GM23338 (cell line): Measurements from ENCODE around the gene RAP1GAP2. TPM values are rescaled to one million over a fixed set of nuclear protein-coding genes. Genes with fewer than 3 reads are reported as not detected.
"Not testable (repeated sequence)": the region's sequence is repeated elsewhere in the genome, so short reads cannot be mapped to it uniquely, and the experiment has no call there.

Experiments
- ATAC-seq: fragments of 200-7000 bp; cut with Tn5 transposase; 3 replicates; pipeline ENCODE4 v1.9.1; 2020
- DNase-seq: peaks from one replicate; pipeline ENCODE4 v3.0.0-alpha.2; 2015; ENCODE audit warnings: low spot score
- H2AFZ ChIP-seq: fragments of 200-600 bp; sonication (generic); 2 replicates; pipeline ENCODE4 v1.8.0; 2016; ENCODE audit warnings: antibody characterized with exemption, mild to moderate bottlenecking, moderate library complexity
- H3F3A ChIP-seq: fragments of 200-600 bp; sonication (generic); replicated peaks from 2 replicates; pipeline ENCODE4 v1.8.0; 2017; ENCODE audit warnings: antibody characterized with exemption, mixed run types, low read depth
- H3K27ac ChIP-seq: fragments of 200-600 bp; sonication (generic); 2 replicates; pipeline ENCODE4 v1.6.1; 2016; ENCODE audit warnings: low read depth
- H3K27me3 ChIP-seq: fragments of 200-600 bp; sonication (generic); 2 replicates; pipeline ENCODE4 v1.8.0; 2016; ENCODE audit warnings: mild to moderate bottlenecking, mixed run types, moderate library complexity; ENCODE audit not compliant: insufficient read depth
- H3K36me3 ChIP-seq: fragments of 200-600 bp; sonication (generic); 2 replicates; pipeline ENCODE4 v1.8.0; 2016; ENCODE audit warnings: mild to moderate bottlenecking; ENCODE audit not compliant: insufficient read depth
- H3K4me1 ChIP-seq: fragments of 200-600 bp; sonication (generic); 2 replicates; pipeline ENCODE4 v1.8.0; 2016; ENCODE audit warnings: mild to moderate bottlenecking, moderate library complexity; ENCODE audit not compliant: insufficient read depth
- H3K4me2 ChIP-seq: fragments of 200-600 bp; sonication (generic); 2 replicates; pipeline ENCODE4 v1.7.1; 2017; ENCODE audit warnings: mixed run types
- H3K4me3 ChIP-seq: fragments of 200-600 bp; sonication (generic); 2 replicates; pipeline ENCODE4 v1.6.1; 2016; ENCODE audit warnings: mixed run types
- H3K79me2 ChIP-seq: fragments of 200-600 bp; sonication (generic); replicated peaks from 2 replicates; pipeline ENCODE4 v1.8.0; 2017; ENCODE audit warnings: mild to moderate bottlenecking; ENCODE audit not compliant: insufficient read depth
- H3K9me2 ChIP-seq: fragments of 200-600 bp; sonication (generic); 2 replicates; pipeline ENCODE4 v1.8.0; 2017; ENCODE audit not compliant: insufficient read depth
- H4K20me1 ChIP-seq: fragments of 200-600 bp; sonication (generic); replicated peaks from 2 replicates; pipeline ENCODE4 v1.8.0; 2017; ENCODE audit warnings: mild to moderate bottlenecking; ENCODE audit not compliant: insufficient read depth
- H3K27ac Mint-ChIP-seq: 2 replicates; pipeline ENCODE4 v1.8.0; 2020; ENCODE audit warnings: inconsistent platforms, mild to moderate bottlenecking, moderate library complexity, mixed read lengths
- H3K27me3 Mint-ChIP-seq: 3 replicates; pipeline ENCODE4 v1.8.0; 2022; ENCODE audit warnings: low read depth, mild to moderate bottlenecking, moderate library complexity, mixed read lengths, inconsistent platforms; ENCODE audit not compliant: insufficient read depth, poor library complexity
- H3K36me3 Mint-ChIP-seq: 3 replicates; pipeline ENCODE4 v1.8.0; 2021; ENCODE audit warnings: low read depth, mild to moderate bottlenecking, inconsistent platforms, moderate library complexity, mixed read lengths
- H3K4me1 Mint-ChIP-seq: 3 replicates; pipeline ENCODE4 v1.8.0; 2020; ENCODE audit warnings: mild to moderate bottlenecking, inconsistent platforms, mixed read lengths
- H3K4me3 Mint-ChIP-seq: 3 replicates; pipeline ENCODE4 v1.8.0; 2021; ENCODE audit warnings: moderate library complexity, mild to moderate bottlenecking, inconsistent platforms, mixed read lengths
- H3K9me3 Mint-ChIP-seq: 3 replicates; pipeline ENCODE4 v1.8.0; 2020; ENCODE audit warnings: moderate library complexity, mild to moderate bottlenecking, inconsistent platforms, mixed read lengths
- EZH2phosphoT487 ChIP-seq: fragments of 200-600 bp; sonication (generic); IDR thresholded peaks from one replicate; pipeline ENCODE4 v1.8.1; 2018; ENCODE audit warnings: antibody characterized with exemption; ENCODE audit not compliant: unreplicated experiment
- polyA plus RNA-seq: library from polyadenylated mRNA; unstranded; fragments of >200 nt; fragmentation: Nextera tagmentation; extraction: Ambion mirVana; gene quantifications from 2 replicates; pipeline ENCODE4 v1.2.1, GENCODE V29; 2016
- total RNA-seq: library from RNA; depleted of rRNA; stranded (reverse); fragments of >200 nt; shearing (Covaris generic); gene quantifications from 2 replicates; pipeline ENCODE4 v1.2.3, GENCODE V29; 2014
- TF ChIP-seq, protein P1 (sequence below): fragments of 250-450 bp; sonication (Bioruptor Pico); IDR thresholded peaks from 2 replicates; pipeline ENCODE4 v1.5.0; 2020; ENCODE audit warnings: mild to moderate bottlenecking, moderate library complexity

The RAP1GAP2 gene
- total and polyA plus RNA-seq, 2 experiments from 2014 or later = 17.8 to 46.1 TPM

DNA sequence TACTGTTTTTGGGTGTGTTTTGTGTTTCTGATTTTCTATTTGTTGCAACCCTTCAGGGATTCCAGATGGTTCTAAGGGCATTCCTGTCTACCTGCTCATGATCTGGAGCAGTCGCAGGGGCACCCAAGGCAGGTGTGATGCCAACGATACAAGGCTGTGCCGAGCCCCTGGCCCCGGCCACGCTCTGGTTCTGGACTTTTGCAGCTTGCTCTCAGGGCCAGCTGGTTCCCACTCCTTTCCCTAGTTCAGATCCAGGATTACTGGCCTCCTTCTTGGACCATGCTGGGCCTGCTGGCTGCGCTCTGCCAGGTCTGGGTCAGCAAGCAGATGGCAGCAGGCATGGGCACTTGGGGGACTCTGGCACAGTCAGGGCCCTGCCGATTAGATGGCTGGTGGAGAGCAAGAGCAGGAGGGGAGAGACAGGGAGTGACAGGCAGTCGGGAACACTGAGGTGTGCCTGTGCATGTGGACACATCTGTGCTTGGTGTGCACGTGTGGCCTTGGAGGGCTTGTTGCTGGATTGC, 15.2 kb upstream of the RAP1GAP2 start:
- Histone ChIP-seq H4K20me1 (no peaks in the 10 kb centered on the region; the same call in 1 of the 2 replicates), H3K79me2 (no peaks in the 10 kb centered on the region), H2AFZ (no peak overlapping the region), H3K36me3 (no peaks in the 10 kb centered on the region), H3K4me2 (no peak overlapping the region), H3K27ac (no peak overlapping the region), H3F3A (peaks cover 11% of the 10 kb centered on the region; the same call in 1 of the 2 replicates), H3K4me1 (no peaks in the 10 kb centered on the region), H3K27me3 (no peaks in the 10 kb centered on the region), H3K4me3 (no peak overlapping the region), H3K9me2 (no peaks in the 10 kb centered on the region)
- H3K4me1 Mint-ChIP-seq = peaks cover 10% of the 10 kb centered on the region
- H3K36me3 Mint-ChIP-seq = no peaks in the 10 kb centered on the region; the same call in 2 of the 3 replicates
- no peak overlapping the region for H3K27ac Mint-ChIP-seq
- no peak for TF ChIP-seq EZH2phosphoT487
- TF ChIP-seq, protein P1, sequence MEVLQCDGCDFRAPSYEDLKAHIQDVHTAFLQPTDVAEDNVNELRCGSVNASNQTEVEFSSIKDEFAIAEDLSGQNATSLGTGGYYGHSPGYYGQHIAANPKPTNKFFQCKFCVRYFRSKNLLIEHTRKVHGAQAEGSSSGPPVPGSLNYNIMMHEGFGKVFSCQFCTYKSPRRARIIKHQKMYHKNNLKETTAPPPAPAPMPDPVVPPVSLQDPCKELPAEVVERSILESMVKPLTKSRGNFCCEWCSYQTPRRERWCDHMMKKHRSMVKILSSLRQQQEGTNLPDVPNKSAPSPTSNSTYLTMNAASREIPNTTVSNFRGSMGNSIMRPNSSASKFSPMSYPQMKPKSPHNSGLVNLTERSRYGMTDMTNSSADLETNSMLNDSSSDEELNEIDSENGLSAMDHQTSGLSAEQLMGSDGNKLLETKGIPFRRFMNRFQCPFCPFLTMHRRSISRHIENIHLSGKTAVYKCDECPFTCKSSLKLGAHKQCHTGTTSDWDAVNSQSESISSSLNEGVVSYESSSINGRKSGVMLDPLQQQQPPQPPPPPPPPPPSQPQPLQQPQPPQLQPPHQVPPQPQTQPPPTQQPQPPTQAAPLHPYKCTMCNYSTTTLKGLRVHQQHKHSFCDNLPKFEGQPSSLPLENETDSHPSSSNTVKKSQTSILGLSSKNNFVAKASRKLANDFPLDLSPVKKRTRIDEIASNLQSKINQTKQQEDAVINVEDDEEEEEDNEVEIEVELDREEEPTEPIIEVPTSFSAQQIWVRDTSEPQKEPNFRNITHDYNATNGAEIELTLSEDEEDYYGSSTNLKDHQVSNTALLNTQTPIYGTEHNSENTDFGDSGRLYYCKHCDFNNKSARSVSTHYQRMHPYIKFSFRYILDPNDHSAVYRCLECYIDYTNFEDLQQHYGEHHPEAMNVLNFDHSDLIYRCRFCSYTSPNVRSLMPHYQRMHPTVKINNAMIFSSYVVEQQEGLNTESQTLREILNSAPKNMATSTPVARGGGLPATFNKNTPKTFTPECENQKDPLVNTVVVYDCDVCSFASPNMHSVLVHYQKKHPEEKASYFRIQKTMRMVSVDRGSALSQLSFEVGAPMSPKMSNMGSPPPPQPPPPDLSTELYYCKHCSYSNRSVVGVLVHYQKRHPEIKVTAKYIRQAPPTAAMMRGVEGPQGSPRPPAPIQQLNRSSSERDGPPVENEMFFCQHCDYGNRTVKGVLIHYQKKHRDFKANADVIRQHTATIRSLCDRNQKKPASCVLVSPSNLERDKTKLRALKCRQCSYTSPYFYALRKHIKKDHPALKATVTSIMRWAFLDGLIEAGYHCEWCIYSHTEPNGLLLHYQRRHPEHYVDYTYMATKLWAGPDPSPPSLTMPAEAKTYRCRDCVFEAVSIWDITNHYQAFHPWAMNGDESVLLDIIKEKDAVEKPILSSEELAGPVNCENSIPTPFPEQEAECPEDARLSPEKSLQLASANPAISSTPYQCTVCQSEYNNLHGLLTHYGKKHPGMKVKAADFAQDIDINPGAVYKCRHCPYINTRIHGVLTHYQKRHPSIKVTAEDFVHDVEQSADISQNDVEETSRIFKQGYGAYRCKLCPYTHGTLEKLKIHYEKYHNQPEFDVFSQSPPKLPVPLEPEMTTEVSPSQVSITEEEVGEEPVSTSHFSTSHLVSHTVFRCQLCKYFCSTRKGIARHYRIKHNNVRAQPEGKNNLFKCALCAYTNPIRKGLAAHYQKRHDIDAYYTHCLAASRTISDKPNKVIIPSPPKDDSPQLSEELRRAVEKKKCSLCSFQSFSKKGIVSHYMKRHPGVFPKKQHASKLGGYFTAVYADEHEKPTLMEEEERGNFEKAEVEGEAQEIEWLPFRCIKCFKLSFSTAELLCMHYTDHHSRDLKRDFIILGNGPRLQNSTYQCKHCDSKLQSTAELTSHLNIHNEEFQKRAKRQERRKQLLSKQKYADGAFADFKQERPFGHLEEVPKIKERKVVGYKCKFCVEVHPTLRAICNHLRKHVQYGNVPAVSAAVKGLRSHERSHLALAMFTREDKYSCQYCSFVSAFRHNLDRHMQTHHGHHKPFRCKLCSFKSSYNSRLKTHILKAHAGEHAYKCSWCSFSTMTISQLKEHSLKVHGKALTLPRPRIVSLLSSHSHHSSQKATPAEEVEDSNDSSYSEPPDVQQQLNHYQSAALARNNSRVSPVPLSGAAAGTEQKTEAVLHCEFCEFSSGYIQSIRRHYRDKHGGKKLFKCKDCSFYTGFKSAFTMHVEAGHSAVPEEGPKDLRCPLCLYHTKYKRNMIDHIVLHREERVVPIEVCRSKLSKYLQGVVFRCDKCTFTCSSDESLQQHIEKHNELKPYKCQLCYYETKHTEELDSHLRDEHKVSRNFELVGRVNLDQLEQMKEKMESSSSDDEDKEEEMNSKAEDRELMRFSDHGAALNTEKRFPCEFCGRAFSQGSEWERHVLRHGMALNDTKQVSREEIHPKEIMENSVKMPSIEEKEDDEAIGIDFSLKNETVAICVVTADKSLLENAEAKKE (CRISPR knock-in tag) = no peak
- no peak overlapping the region for H3K4me3 Mint-ChIP-seq
- ATAC-seq (no peak), DNase-seq (no peak)
- H3K27me3 Mint-ChIP-seq = peaks cover 10% of the 10 kb centered on the region
- H3K9me3 Mint-ChIP-seq = no peaks in the 10 kb centered on the region

DNA sequence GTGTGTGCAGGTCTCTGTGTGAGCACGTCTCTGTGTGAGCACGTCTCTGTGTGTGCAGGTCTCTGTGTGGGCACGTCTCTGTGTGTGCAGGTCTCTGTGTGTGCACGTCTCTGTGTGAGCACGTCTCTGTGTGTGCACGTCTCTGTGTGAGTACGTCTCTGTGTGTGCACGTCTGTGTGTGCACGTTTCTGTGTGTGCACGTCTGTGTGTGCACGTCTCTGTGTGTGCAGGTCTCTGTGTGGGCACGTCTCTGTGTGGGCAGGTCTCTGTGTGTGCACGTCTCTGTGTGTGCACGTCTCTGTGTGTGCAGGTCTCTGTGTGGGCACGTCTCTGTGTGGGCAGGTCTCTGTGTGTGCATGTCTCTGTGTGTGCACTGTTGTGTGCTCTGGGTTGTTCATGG, 14.6 kb upstream of the RAP1GAP2 start:
- not testable (repeated sequence) for H3K9me2 ChIP-seq, DNase-seq, H3K79me2 ChIP-seq, H3K4me3 Mint-ChIP-seq, H3K36me3 Mint-ChIP-seq, H4K20me1 ChIP-seq, H3K27me3 Mint-ChIP-seq, H3K4me3 ChIP-seq, H3K27ac Mint-ChIP-seq, ATAC-seq, H2AFZ ChIP-seq, H3K36me3 ChIP-seq, H3K27me3 ChIP-seq, H3K4me2 ChIP-seq, H3K9me3 Mint-ChIP-seq, H3K27ac ChIP-seq, H3K4me1 ChIP-seq
- H3F3A ChIP-seq = peaks cover 11% of the 10 kb centered on the region; the same call in 1 of the 2 replicates
- peaks cover 10% of the 10 kb centered on the region for H3K4me1 Mint-ChIP-seq
